PC-3 (cell line): ENCODE data around the gene FAM151A.

Source experiments
- CTCF ChIP-seq: fragments of 300-600 bp; sonication (generic); conservative IDR thresholded peaks from 2 replicates; pipeline ENCODE4 v1.5.1; 2017; ENCODE audit warnings: antibody characterized with exemption, low read depth, mild to moderate bottlenecking, low read length
- EZH2 ChIP-seq: fragments of 300-600 bp; sonication (generic); IDR thresholded peaks from one replicate; pipeline ENCODE4 v1.6.1; 2017; ENCODE audit warnings: antibody characterized with exemption, mild to moderate bottlenecking, low read length; ENCODE audit not compliant: unreplicated experiment

GRCh38 chr1:54571803-54572541, 51.4 kb downstream of the FAM151A start:
- TF ChIP-seq CTCF = no peak
- TF ChIP-seq EZH2 = no peak
